ENCODE results near the gene STIM1. TPM values are rescaled to one million over a fixed set of nuclear protein-coding genes. Genes with fewer than 3 reads are reported as not detected.

Gene STIM1
- total RNA-seq, 4 donors from 2014 or later: 50.1 to 112 (median 63.3) TPM

DNA sequence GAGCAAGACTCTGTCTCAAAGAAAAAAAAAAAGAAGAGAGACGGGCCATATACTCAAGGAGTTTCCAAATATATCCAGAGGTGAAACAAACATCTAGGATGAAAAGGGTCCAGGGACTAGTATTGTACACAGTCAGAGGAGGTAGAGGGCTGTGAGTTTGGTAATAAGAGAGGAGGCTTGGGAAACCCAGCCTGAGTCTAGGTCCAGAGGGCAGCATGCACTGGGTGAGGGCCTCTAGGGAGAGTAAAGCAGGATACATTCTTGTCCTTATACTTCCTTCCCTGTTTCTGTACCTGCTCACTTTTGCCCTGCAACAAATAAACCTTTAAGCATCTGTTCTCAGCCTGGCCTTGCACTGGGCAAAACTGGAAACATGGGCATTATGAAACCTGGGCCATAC lies 31.5 kb downstream of the STIM1 start:
- Histone ChIP-seq H3K4me1 (peaks cover 0 to 33% (median 0%) of the 10 kb centered on the region in 3 donors), H3K27me3 (no peaks in the 10 kb centered on the region), H3K36me3 (no peaks in the 10 kb centered on the region), H3K9me3 (no peaks in the 10 kb centered on the region), H3K4me3 (no peak overlapping the region), H3K27ac (no peak overlapping the region)
- TF ChIP-seq POLR2A (IDR thresholded peaks at IDR 0.05) (no peak), CTCF (IDR thresholded peaks at IDR 0.05) (no peak)
- 86 to 100% methylated on average over 1 of the region's 1 CpG for WGBS, 2 donors
- no peak for DNase-seq
- intact Hi-C loops (cut with DNase I): no loop called here

DNA sequence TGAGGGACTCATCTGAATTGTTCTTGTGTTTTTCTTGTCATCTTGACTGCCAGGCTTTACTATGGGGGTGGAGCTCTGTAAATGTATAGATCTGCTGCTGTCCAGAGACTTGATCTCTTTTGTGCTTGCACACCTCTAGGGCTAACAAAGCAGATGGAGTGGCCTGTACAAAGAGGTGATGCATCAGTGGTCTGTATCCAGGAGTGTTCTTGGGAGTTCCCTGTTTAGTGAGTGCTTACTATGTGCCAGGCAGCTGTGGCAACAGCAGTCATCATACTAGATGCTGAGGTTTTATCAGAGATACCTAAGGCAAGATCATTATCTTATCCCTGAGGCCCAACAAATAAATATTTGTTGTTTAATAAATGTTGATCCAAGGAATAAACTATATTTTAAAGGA lies 33.4 kb downstream of the STIM1 start:
- TF ChIP-seq CTCF (IDR thresholded peaks at IDR 0.05): no peak
- TF ChIP-seq POLR2A (IDR thresholded peaks at IDR 0.05): no peak
- Histone ChIP-seq H3K27ac (no peak overlapping the region), H3K27me3 (no peaks in the 10 kb centered on the region), H3K9me3 (no peaks in the 10 kb centered on the region), H3K4me1 (peaks cover 0 to 43% (median 5%) of the 10 kb centered on the region in 3 donors), H3K4me3 (no peak overlapping the region), H3K36me3 (peaks cover 0 to 9% (median 0%) of the 10 kb centered on the region in 3 donors)
- intact Hi-C loops (cut with DNase I): no loop called here
- DNase-seq: no peak

GRCh38 chr11:3890014-3890413 lies 34.5 kb downstream of the STIM1 start:
- Histone ChIP-seq H3K36me3 (peaks cover 0 to 9% (median 0%) of the 10 kb centered on the region in 3 donors), H3K4me1 (peaks cover 8 to 47% (median 16%) of the 10 kb centered on the region in 3 donors), H3K4me3 (no peak overlapping the region), H3K27ac (no peak overlapping the region), H3K27me3 (no peaks in the 10 kb centered on the region), H3K9me3 (no peaks in the 10 kb centered on the region)
- no peak for DNase-seq
- intact Hi-C loops (cut with DNase I): no loop called here
- WGBS, 2 donors: 93 to 100% methylated on average over 2 of the region's 2 CpGs
- no peak for TF ChIP-seq CTCF (IDR thresholded peaks at IDR 0.05)
- TF ChIP-seq POLR2A (IDR thresholded peaks at IDR 0.05): no peak

- 75 to 89% methylated on average over 1 of the region's 1 CpG for WGBS, 2 donors
- H3K9me3 ChIP-seq: no peaks in the 10 kb centered on the region
- peaks cover 11 to 48% (median 19%) of the 10 kb centered on the region in 3 donors for H3K4me1 ChIP-seq
- H3K27me3 ChIP-seq: no peaks in the 10 kb centered on the region
- no peak overlapping the region for H3K4me3 ChIP-seq
- H3K27ac ChIP-seq: no peak overlapping the region
- intact Hi-C loops (cut with DNase I): no loop called here
- H3K36me3 ChIP-seq: peaks cover 0 to 9% (median 0%) of the 10 kb centered on the region in 3 donors
- DNase-seq: no peak
- no peak for TF ChIP-seq POLR2A (IDR thresholded peaks at IDR 0.05)
- no peak for TF ChIP-seq CTCF (IDR thresholded peaks at IDR 0.05)
These were observed 35.3 kb downstream of the STIM1 start for GRCh38 chr11:3890806-3891205.

GRCh38 chr11:3891751-3892150 lies 36.3 kb downstream of the STIM1 start:
- WGBS, 2 donors: 94 to 100% methylated on average over 1 of the region's 1 CpG
- Histone ChIP-seq H3K9me3 (no peaks in the 10 kb centered on the region), H3K4me3 (no peak overlapping the region), H3K36me3 (peaks cover 0 to 9% (median 0%) of the 10 kb centered on the region in 3 donors), H3K27me3 (no peaks in the 10 kb centered on the region), H3K4me1 (peaks cover 11 to 47% (median 19%) of the 10 kb centered on the region in 3 donors), H3K27ac (no peak overlapping the region)
- DNase-seq: no peak
- TF ChIP-seq CTCF (IDR thresholded peaks at IDR 0.05): no peak
- TF ChIP-seq POLR2A (IDR thresholded peaks at IDR 0.05): no peak
- intact Hi-C loops (cut with DNase I): no loop called here
